ENCODE measurements around the gene COX7A1.

The COX7A1 gene

DNA sequence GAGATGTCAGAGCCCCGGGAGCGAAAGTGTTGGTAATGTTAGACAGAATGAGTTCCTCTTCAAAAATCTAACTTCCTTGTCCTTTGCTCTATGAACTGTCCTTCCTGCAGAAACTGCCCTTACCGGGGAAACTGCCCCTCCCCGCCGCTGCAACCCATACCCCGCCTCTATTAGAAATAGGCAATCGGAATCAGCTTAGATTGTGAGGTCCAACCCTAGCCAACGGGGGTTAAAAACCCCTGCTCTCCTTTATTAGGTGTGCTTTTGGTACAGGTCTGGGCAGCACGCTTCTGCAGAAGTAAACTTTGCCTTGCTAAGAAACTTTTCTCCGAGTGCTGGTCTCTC, 23.9 kb downstream of the COX7A1 start:
- peak overlapping the region; percentile 73 to 80 for H3K4me3 ChIP-seq (ENCODE audit: low read length in 2 of 2)
- peak overlapping the region; percentile 89 to 94 for H3K27ac ChIP-seq (ENCODE audit: low read depth in 2 of 2, low read length in 2 of 2)
- no peaks in the 10 kb centered on the region for H3K27me3 ChIP-seq (ENCODE audit: control insufficient read depth in 2 of 2, insufficient read depth in 2 of 2, low read length in 2 of 2)
- peaks cover 13 to 18% of the 10 kb centered on the region in 2 donors for H3K36me3 ChIP-seq (ENCODE audit: control insufficient read depth in 2 of 2, insufficient read depth in 2 of 2, low read length in 2 of 2)
- no peaks in the 10 kb centered on the region for H3K9me3 ChIP-seq (ENCODE audit: control insufficient read depth in 2 of 2, low read length in 2 of 2)
- peak overlapping the region; percentile 77 to 82 for H3K9ac ChIP-seq (ENCODE audit: low read depth in 1 of 2, low read length in 2 of 2)
- peaks cover 13 to 15% of the 10 kb centered on the region in 2 donors for H3K4me1 ChIP-seq (ENCODE audit: control insufficient read depth in 2 of 2, insufficient read depth in 2 of 2, low read length in 2 of 2)

DNA sequence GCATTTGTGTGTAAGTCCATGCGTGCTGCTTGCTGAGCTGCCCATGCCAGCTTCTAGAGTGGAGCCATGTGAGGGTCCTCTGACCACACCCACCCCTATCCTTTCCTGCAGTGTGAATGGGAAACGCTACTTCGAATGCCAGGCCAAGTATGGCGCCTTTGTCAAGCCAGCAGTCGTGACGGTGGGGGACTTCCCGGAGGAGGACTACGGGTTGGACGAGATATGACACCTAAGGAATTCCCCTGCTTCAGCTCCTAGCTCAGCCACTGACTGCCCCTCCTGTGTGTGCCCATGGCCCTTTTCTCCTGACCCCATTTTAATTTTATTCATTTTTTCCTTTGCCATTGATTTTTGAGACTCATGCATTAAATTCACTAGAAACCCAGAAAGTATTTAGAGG, 26.7 kb downstream of the COX7A1 start:
- Histone ChIP-seq H3K36me3 (ENCODE audit: control insufficient read depth in 2 of 2, insufficient read depth in 2 of 2, low read length in 2 of 2) (peaks cover 25% of the 10 kb centered on the region in 2 donors), H3K9ac (ENCODE audit: low read depth in 1 of 2, low read length in 2 of 2) (no peak overlapping the region), H3K4me3 (ENCODE audit: low read length in 2 of 2) (no peak overlapping the region), H3K9me3 (ENCODE audit: control insufficient read depth in 2 of 2, low read length in 2 of 2) (no peaks in the 10 kb centered on the region), H3K4me1 (ENCODE audit: control insufficient read depth in 2 of 2, insufficient read depth in 2 of 2, low read length in 2 of 2) (peaks cover 10% of the 10 kb centered on the region in 2 donors), H3K27me3 (ENCODE audit: control insufficient read depth in 2 of 2, insufficient read depth in 2 of 2, low read length in 2 of 2) (no peaks in the 10 kb centered on the region), H3K27ac (ENCODE audit: low read depth in 2 of 2, low read length in 2 of 2) (no peak overlapping the region)

DNA sequence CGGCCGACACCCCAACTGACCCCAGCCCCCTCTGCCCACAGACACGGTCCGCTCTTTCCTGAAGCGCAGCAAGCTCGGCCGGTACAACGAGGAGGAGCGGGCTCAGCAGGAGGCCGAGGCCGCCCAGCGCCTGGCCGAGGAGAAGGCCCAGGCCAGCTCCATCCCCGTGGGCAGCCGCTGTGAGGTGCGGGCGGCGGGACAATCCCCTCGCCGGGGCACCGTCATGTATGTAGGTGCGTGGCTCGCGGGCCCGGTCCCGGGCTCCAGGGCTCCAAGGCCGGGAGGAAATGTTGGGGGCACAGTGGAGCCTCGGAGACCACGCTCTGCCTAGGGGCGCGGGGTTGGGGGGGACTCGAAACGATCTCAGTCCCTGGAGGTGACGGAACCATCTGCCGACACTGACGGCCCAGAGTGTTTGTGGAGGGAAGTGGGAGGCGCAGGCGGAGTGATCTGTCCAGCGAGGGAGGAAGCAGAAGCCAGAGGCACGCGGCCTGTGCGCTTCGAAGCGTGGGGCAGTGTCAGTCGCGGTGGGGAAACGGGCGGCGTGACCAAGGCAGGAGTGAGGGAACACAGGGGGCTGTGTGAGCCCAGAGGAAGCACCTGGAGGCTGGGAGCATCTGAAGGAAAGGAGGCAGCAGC, 30.6 kb downstream of the COX7A1 start:
- Histone ChIP-seq H3K9me3 (ENCODE audit: control insufficient read depth in 2 of 2, low read length in 2 of 2) (no peaks in the 10 kb centered on the region), H3K27ac (ENCODE audit: low read depth in 2 of 2, low read length in 2 of 2) (no peak overlapping the region), H3K9ac (ENCODE audit: low read depth in 1 of 2, low read length in 2 of 2) (no peak overlapping the region), H3K27me3 (ENCODE audit: control insufficient read depth in 2 of 2, insufficient read depth in 2 of 2, low read length in 2 of 2) (no peaks in the 10 kb centered on the region), H3K4me1 (ENCODE audit: control insufficient read depth in 2 of 2, insufficient read depth in 2 of 2, low read length in 2 of 2) (peaks cover 0 to 3% of the 10 kb centered on the region in 2 donors), H3K4me3 (ENCODE audit: low read length in 2 of 2) (no peak overlapping the region), H3K36me3 (ENCODE audit: control insufficient read depth in 2 of 2, insufficient read depth in 2 of 2, low read length in 2 of 2) (peaks cover 29 to 31% of the 10 kb centered on the region in 2 donors)

DNA sequence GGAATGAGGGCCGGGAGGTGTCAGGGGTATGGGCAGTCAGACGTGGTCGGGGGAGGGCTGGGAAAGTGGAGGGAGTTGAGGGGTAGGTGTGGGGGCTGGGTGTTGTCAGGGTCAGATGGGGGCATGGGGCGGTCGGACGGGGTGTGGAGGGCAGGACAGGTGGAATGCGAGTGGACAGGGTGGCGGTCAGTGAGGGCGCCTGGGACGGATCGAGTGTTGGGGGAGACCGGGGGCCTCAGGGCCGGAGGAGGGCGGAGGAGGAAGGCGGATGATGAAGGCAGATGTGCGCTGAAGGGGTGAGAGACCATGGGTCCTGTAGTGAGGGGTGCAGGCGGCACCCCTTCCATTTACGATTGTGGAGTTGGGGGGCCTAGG, 31.3 kb downstream of the COX7A1 start:
- Histone ChIP-seq H3K36me3 (ENCODE audit: control insufficient read depth in 2 of 2, insufficient read depth in 2 of 2, low read length in 2 of 2) (peaks cover 29 to 31% of the 10 kb centered on the region in 2 donors), H3K9ac (ENCODE audit: low read depth in 1 of 2, low read length in 2 of 2) (no peak overlapping the region), H3K4me1 (ENCODE audit: control insufficient read depth in 2 of 2, insufficient read depth in 2 of 2, low read length in 2 of 2) (peaks cover 4 to 9% of the 10 kb centered on the region in 2 donors), H3K4me3 (ENCODE audit: low read length in 2 of 2) (no peak overlapping the region), H3K27ac (ENCODE audit: low read depth in 2 of 2, low read length in 2 of 2) (no peak overlapping the region), H3K27me3 (ENCODE audit: control insufficient read depth in 2 of 2, insufficient read depth in 2 of 2, low read length in 2 of 2) (no peaks in the 10 kb centered on the region), H3K9me3 (ENCODE audit: control insufficient read depth in 2 of 2, low read length in 2 of 2) (no peaks in the 10 kb centered on the region)

DNA sequence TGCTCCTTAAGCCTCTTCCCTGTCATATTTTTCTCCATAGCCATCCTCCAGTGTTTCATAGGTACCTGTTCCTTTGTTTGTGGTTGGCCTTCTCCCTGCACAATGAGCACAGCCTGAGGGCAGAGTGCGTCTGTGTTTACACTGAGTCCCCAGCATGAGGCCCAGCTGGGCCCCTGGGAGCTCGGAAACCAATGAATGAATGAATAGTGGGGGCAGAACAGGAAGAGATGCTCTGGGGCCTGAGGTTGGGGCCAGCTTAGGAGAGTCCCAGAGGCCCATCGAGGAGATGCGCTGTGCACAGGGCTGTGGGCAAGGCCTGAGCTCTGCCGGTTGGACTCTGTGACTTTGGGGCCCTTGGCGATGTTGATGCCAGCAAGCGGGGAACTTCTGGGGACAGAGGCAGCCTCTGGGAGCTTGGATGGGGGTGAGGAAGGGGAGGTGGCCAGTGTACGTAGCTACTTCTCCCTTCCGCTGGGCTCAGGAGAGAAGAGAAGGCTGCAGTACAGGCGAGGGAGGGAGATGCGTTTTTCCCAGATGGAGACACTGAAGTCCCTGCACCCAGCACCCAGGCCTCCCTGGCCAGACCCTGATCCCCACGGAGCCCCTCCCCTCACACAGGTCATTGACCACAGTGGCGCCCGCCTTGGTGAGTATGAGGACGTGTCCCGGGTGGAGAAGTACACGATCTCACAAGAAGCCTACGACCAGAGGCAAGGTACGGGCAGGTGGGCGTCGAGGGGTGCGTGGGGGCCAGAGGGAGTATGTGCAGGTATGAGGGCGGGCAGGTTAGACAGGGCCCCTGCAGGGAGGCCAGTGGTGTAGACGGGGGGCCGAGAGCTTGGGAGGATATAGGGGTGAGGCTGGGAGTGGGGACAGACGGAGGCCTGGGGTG, 31.9 kb downstream of the COX7A1 start:
- H3K27me3 ChIP-seq (ENCODE audit: control insufficient read depth in 2 of 2, insufficient read depth in 2 of 2, low read length in 2 of 2) = no peaks in the 10 kb centered on the region
- H3K4me3 ChIP-seq (ENCODE audit: low read length in 2 of 2) = no peak overlapping the region
- H3K9me3 ChIP-seq (ENCODE audit: control insufficient read depth in 2 of 2, low read length in 2 of 2) = no peaks in the 10 kb centered on the region
- H3K36me3 ChIP-seq (ENCODE audit: control insufficient read depth in 2 of 2, insufficient read depth in 2 of 2, low read length in 2 of 2) = peaks cover 22 to 28% of the 10 kb centered on the region in 2 donors
- no peak overlapping the region for H3K27ac ChIP-seq (ENCODE audit: low read depth in 2 of 2, low read length in 2 of 2)
- no peak overlapping the region for H3K9ac ChIP-seq (ENCODE audit: low read depth in 1 of 2, low read length in 2 of 2)
- peaks cover 7 to 10% of the 10 kb centered on the region in 2 donors for H3K4me1 ChIP-seq (ENCODE audit: control insufficient read depth in 2 of 2, insufficient read depth in 2 of 2, low read length in 2 of 2)

DNA sequence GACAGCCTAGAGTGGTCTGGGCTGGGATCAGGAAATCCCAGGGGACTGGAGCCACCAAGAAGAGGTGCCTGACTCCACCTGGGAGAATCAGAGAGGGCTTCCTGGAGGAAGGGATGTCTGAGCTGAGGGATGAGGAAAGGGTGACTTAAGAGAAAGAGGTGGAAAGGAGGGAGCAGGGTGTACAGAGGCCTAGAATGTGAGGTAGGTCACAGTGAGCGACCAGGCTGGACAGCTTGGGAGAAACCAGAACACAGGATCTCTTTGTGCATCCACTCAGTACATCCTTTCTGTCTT, 36.0 kb downstream of the COX7A1 start:
- Histone ChIP-seq H3K9me3 (ENCODE audit: control insufficient read depth in 2 of 2, low read length in 2 of 2) (no peaks in the 10 kb centered on the region), H3K36me3 (ENCODE audit: control insufficient read depth in 2 of 2, insufficient read depth in 2 of 2, low read length in 2 of 2) (peaks cover 6 to 23% of the 10 kb centered on the region in 2 donors), H3K4me1 (ENCODE audit: control insufficient read depth in 2 of 2, insufficient read depth in 2 of 2, low read length in 2 of 2) (peaks cover 16 to 22% of the 10 kb centered on the region in 2 donors), H3K27me3 (ENCODE audit: control insufficient read depth in 2 of 2, insufficient read depth in 2 of 2, low read length in 2 of 2) (no peaks in the 10 kb centered on the region), H3K27ac (ENCODE audit: low read depth in 2 of 2, low read length in 2 of 2) (peak overlapping the region; percentile 77 to 90), H3K9ac (ENCODE audit: low read depth in 1 of 2, low read length in 2 of 2) (peak overlapping the region; percentile 20 to 82), H3K4me3 (ENCODE audit: low read length in 2 of 2) (peak overlapping the region; percentile 71 to 87)

DNA sequence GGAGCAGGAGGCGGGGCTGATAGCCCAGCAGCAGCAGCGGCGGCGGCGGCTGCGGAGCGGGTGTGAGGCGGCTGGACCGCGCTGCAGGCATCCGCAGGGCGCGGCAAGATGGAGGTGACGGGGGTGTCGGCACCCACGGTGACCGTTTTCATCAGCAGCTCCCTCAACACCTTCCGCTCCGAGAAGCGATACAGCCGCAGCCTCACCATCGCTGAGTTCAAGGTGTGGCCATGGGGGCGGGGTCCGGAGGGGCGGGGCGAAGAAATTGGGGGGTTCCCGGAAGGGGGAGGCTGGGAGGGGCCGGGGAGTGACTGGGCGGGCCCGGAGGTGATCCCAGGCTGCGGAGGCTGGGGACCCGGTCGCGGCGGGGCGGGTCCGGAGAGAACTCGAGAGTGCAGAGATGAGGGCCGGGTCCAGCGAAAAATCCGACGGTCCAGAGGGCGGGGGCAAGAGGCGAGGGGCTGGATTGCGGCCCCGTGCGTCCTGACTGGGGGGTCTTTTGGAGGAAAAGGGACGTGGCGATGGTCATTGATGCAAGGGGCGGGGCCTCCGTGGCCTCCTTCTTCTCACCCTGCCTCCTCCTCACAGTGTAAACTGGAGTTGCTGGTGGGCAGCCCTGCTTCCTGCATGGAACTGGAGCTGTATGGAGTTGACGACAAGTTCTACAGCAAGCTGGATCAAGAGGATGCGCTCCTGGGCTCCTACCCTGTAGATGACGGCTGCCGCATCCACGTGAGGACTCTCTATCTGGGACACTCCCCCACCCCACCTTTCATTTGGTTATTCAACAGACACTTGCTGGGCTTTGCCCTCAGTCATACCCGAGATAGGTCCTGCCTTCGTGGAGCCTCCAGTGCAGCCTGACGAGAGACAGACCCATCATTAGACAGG, 36.5 kb downstream of the COX7A1 start, which contains the start of gene TBCB:
Gene TBCB (plus strand): TSS at position 16 of the 891 bp plus-strand sequence. CDS start 93 bp downstream, at position 109.
- no peaks in the 10 kb centered on the region for H3K27me3 ChIP-seq (ENCODE audit: control insufficient read depth in 2 of 2, insufficient read depth in 2 of 2, low read length in 2 of 2)
- H3K27ac ChIP-seq (ENCODE audit: low read depth in 2 of 2, low read length in 2 of 2) = peak within 1 kb of the TSS; percentile 77 to 90
- peaks cover 16 to 22% of the 10 kb centered on the region in 2 donors for H3K4me1 ChIP-seq (ENCODE audit: control insufficient read depth in 2 of 2, insufficient read depth in 2 of 2, low read length in 2 of 2)
- H3K36me3 ChIP-seq (ENCODE audit: control insufficient read depth in 2 of 2, insufficient read depth in 2 of 2, low read length in 2 of 2) = peaks cover 6 to 23% of the 10 kb centered on the region in 2 donors
- H3K9me3 ChIP-seq (ENCODE audit: control insufficient read depth in 2 of 2, low read length in 2 of 2) = no peaks in the 10 kb centered on the region
- peak within 1 kb of the TSS; percentile 87 to 95 for H3K4me3 ChIP-seq (ENCODE audit: low read length in 2 of 2)
- peak within 1 kb of the TSS; percentile 82 to 92 for H3K9ac ChIP-seq (ENCODE audit: low read depth in 1 of 2, low read length in 2 of 2)

DNA sequence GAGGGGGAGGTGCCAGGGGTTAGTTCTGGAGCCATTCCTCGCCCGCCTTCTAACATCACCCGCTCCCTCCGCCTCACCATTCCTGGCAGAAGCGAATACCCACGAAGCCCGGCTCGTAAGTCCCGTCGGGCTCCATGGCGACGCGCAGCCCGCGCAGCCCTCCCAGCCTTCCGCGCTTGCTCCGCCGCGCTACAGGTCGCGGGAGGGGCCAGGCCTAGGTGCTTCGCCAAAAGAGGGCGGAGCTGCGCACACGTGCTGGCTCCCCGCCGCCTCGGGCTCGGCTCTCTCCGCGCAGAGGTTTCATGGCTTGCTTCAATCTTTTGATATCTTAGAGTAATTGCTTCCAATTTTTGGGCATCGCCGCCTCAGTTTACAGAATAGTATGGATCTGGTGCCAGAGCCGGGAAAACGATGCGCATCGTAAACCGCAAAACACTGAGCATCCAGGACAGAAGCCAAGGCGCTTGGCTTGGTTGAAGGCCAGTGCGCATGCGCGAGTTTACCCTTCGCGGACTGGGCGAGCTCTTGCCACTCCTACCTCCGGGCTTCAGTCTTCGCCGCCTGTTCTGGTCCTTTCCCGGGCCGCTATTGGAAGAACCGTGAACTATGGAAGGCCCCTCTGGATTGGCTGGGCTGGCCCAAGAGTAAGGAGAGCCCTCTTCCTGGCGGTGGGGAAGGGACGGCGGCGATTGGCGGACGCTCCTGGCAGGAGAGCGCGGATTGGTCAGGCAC, 37.4 kb downstream of the COX7A1 start, which contains the start of gene POLR2I:
Gene POLR2I (minus strand): TSS at position 155 of the 732 bp plus-strand sequence. CDS start 19 bp downstream, at position 136.
- Histone ChIP-seq H3K4me1 (ENCODE audit: control insufficient read depth in 2 of 2, insufficient read depth in 2 of 2, low read length in 2 of 2) (peaks cover 16 to 22% of the 10 kb centered on the region in 2 donors), H3K36me3 (ENCODE audit: control insufficient read depth in 2 of 2, insufficient read depth in 2 of 2, low read length in 2 of 2) (peaks cover 6 to 23% of the 10 kb centered on the region in 2 donors), H3K9me3 (ENCODE audit: control insufficient read depth in 2 of 2, low read length in 2 of 2) (no peaks in the 10 kb centered on the region), H3K9ac (ENCODE audit: low read depth in 1 of 2, low read length in 2 of 2) (peak within 1 kb of the TSS; percentile 82 to 92), H3K27me3 (ENCODE audit: control insufficient read depth in 2 of 2, insufficient read depth in 2 of 2, low read length in 2 of 2) (no peaks in the 10 kb centered on the region), H3K27ac (ENCODE audit: low read depth in 2 of 2, low read length in 2 of 2) (peak within 1 kb of the TSS; percentile 77 to 90), H3K4me3 (ENCODE audit: low read length in 2 of 2) (peak within 1 kb of the TSS; percentile 87 to 95)

DNA sequence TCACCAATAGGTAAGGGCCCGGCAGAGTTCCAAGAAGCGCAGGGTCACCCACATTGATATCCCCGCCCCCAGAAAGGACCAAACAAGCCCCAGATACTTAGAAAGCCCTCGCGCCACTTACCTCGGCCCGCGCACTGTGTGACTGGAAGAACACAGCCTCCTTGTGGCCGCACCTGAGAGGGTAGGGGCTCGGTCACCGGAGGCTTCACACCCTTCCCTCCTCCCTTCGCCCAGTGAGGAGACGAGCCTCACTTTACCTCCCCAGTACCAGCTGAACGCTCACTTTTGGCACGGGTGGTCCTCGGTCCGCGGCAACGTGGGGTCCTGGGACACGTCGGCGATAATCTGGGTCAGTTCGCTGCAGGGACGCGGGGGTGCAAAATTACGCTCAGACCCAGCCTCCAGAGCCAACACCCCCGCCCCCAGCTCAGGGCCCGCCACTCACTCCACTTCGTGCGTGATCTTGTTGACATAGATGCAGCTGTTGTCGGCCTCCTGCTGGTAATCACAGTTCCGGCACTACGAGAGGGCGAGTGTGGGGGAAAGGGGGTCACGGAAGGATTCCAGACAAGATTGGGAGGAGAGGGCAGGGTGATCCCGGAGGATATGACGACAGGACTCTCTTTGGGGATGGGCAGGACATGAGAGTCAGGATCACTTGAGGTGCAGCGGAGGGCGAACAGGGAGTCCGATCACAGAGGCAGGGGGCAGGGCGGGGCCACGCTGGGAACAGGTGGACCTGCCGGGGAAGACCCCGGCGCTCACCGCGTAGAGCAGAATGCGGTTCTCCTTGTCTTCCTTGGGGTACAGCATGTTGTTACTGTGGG, 38.1 kb downstream of the COX7A1 start:
- Histone ChIP-seq H3K4me3 (ENCODE audit: low read length in 2 of 2) (peak overlapping the region; percentile 87 to 95), H3K36me3 (ENCODE audit: control insufficient read depth in 2 of 2, insufficient read depth in 2 of 2, low read length in 2 of 2) (peaks cover 2 to 21% of the 10 kb centered on the region in 2 donors)

More for the DNA sequence above, 38.1 kb downstream of the COX7A1 start:
- H3K27ac ChIP-seq (ENCODE audit: low read depth in 2 of 2, low read length in 2 of 2) = peak overlapping the region; percentile 77 to 90
- H3K9ac ChIP-seq (ENCODE audit: low read depth in 1 of 2, low read length in 2 of 2) = peak overlapping the region; percentile 82 to 92
- H3K9me3 ChIP-seq (ENCODE audit: control insufficient read depth in 2 of 2, low read length in 2 of 2) = no peaks in the 10 kb centered on the region
- H3K4me1 ChIP-seq (ENCODE audit: control insufficient read depth in 2 of 2, insufficient read depth in 2 of 2, low read length in 2 of 2) = peaks cover 16 to 22% of the 10 kb centered on the region in 2 donors
- H3K27me3 ChIP-seq (ENCODE audit: control insufficient read depth in 2 of 2, insufficient read depth in 2 of 2, low read length in 2 of 2) = no peaks in the 10 kb centered on the region

Measured in mucosa of rectum (tissue), 2 donors.